GM21423 (cell line): Measurements from ENCODE around the gene GUCY1A1.
"Not testable (repeated sequence)": the region's sequence is repeated elsewhere in the genome, so short reads cannot be mapped to it uniquely, and the experiment has no call there.

ENCODE experiments used
- ATAC-seq: cut with Tn5 transposase; IDR thresholded peaks from one replicate; pipeline ENCODE4 v1.9.1; 2021; ENCODE audit warnings: mild to moderate bottlenecking, moderate library complexity; ENCODE audit not compliant: unreplicated experiment

The GUCY1A1 gene, protein sequence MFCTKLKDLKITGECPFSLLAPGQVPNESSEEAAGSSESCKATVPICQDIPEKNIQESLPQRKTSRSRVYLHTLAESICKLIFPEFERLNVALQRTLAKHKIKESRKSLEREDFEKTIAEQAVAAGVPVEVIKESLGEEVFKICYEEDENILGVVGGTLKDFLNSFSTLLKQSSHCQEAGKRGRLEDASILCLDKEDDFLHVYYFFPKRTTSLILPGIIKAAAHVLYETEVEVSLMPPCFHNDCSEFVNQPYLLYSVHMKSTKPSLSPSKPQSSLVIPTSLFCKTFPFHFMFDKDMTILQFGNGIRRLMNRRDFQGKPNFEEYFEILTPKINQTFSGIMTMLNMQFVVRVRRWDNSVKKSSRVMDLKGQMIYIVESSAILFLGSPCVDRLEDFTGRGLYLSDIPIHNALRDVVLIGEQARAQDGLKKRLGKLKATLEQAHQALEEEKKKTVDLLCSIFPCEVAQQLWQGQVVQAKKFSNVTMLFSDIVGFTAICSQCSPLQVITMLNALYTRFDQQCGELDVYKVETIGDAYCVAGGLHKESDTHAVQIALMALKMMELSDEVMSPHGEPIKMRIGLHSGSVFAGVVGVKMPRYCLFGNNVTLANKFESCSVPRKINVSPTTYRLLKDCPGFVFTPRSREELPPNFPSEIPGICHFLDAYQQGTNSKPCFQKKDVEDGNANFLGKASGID

DNA sequence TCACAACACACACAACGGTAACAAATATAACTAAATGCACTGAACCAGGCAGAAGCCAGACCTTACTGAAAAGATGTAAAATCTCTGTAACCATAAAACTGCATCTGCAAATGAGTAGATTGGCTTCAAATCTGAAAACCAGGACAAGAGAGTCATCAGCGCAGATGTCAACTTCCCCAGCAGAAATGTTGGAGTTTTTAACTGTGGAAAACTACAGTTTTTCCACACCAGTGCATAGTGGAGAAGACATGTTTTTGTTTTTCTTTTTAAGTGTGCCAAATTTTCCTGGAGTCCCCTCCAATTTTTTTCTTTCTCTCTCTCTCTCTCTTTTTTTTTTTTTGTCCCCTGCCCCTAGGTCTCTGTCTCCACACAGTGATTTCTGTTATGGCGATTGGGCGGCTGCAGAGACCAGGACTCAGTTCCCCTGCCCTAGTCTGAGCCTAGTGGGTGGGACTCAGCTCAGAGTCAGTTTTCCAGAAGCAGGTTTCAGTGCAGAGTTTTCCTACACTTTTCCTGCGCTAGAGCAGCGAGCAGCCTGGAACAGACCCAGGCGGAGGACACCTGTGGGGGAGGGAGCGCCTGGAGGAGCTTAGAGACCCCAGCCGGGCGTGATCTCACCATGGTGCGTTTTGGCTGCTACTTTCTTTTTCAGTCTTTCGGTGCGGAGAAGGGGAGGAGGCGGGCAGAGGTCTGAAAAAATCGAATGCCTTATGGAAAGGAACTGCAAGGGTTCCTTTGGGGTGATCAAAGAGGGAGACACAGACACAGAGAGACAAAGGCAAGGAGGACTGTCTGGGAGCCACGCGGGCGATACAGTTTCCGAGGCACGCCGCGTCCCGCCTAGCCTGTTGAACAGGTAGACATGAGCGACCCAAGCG lies at the start of gene GUCY1A1:
Gene GUCY1A1 (plus strand): TSS at position 505 of the 878 bp plus-strand sequence. CDS start 30,020 bp downstream, outside the sequence.
- ATAC-seq: peak; percentile 25

DNA sequence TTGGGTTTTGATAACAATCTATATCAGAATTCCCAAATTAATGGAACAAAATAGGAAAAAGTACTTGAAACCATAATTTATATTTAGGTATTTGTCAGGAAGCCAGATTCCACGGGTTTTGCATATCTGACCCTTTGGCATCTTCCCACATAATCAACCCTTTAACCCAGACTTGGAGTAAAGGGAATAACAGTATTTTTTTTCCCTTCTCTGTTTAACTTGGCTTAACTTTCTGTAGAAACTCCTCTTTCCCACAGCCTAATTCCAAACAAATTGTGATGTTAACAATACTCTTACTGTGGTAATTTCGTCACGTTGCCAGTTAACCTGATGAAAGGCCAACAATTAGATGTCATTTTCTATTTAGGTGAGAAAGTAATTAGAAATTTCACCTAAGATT lies 49.4 kb upstream of the GUCY1A1 start:
- no peak for ATAC-seq

DNA sequence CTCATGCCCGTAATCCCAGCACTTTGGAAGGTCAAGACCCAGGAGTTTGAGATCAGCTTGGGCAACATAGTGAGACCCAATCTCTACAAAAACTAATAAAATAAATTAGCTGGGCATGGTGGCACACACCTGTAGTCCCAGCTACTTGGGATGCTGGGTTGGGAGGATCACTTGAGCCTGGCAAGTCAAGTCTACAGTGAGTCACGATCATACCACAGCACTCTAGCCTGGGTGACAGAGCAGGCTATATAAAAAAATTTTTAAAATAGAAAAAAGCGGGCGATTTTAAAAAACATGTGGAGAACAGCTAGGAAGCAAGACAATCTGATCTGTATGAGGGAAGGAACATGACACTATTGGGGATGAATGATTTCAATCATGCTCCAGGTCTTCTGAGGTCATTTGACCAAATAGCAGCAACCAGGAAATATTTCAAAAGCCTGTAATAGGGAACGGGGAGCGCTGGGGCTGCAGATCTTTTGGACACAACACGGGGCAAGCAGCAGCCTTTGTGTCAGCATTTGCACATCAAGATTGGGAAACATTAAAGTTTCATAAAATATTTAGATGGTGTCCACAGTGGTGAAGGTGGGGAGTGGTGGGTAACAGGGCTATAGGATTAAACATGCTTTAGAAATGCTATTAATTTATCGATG lies 48.3 kb upstream of the GUCY1A1 start:
- ATAC-seq: no peak

GRCh38 chr4:155620637-155621036 lies 46.0 kb upstream of the GUCY1A1 start:
- ATAC-seq: no peak

GRCh38 chr4:155624478-155624877 lies 42.2 kb upstream of the GUCY1A1 start:
- peak; percentile 97 for ATAC-seq

DNA sequence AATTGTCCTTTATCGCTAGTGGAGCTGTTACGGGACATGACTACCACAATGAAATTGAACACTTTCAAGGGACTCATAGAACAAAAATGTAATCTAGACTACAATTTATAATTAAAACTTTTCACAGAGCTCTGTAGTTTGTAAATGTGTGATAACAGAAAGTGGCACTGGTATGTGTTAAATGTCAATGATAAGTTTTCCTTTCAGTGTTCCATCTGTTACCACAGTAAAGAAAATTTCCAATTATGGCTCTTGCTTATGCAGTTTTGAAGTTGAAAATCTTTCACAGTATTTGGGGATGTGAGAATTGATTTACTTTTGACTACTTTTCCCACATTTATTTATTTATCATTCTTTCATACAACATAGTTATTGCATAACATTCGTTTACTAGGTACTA lies 40.1 kb upstream of the GUCY1A1 start:
- ATAC-seq: no peak

GRCh38 chr4:155629183-155629825 lies 37.3 kb upstream of the GUCY1A1 start:
- no peak for ATAC-seq

DNA sequence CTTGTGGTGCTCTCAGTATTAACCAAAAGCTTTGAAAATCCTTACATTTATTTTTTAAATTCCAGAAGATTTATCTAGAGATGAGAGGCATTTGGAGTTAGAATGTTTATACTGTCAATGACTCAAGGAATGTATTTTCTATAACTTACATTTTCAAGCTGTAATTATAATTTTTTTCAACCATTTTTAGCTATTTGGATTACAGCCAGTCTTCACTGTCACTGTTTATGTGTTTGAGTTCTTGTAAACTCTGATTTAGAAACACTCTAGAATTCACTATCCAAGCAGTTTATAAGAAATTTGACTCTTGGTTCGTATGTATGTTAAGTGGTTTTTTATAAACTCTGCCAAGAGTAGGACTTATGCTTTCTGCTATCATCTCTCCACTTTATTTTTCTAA lies 36.7 kb upstream of the GUCY1A1 start:
- no peak for ATAC-seq

DNA sequence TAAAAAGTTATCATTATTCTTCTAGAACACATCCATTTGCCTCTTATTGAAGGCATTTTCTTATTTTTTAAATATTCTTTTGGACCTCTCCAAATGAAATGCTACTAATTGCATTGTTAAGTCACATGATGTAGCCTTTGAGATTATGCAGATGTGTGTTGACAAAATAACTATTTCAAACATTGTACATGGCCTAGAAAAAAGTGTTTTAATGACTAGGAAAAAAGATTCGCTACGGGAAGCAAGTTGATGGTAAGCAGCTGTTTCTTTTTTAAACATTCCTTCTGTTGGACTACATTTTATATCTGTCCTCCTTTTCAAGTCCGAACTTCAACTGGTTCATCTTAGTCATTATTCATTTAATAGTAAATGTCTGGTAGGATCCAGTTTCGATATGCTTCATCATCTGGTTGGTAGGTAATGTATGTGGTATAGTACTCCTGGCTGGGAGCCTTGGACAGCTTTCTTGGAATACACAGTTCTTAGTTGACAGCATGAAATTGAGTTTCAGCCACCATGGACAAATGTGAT lies 34.3 kb upstream of the GUCY1A1 start:
- no peak for ATAC-seq

DNA sequence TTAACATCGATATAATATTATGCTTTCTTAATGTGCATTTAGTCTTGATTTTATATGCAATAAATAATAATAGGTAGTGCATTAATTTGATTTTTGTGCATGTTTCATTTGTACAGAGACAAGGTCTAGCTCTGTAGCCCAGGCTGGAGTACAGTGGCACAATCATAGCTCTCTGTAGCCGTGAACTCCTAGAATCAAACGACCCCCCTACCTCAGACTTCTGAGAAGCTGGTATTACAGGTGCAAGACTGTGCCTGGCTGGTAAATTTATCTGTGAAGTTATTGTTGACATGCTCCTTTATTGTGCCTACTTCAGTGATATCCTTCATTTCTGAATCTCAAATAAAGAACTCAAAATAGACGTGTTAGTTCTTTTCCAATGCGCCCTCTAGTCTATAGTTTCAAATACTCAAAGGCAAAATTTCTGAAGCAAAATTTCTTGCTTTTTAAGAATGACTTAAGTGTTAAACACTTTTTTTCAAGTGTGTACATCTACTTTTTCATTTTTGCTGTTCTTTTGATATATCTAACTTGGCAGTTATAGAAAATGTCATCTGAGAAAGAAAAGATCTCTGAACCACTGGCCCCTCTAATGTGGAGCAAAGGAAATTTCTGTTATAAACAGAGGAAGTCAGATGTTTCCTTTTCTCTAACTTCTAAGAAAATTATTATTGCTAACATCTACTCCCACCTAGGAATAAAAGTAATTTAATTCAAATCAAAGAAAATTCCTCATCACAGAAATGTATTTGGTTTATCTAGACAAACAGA lies 28.3 kb upstream of the GUCY1A1 start:
- no peak for ATAC-seq

DNA sequence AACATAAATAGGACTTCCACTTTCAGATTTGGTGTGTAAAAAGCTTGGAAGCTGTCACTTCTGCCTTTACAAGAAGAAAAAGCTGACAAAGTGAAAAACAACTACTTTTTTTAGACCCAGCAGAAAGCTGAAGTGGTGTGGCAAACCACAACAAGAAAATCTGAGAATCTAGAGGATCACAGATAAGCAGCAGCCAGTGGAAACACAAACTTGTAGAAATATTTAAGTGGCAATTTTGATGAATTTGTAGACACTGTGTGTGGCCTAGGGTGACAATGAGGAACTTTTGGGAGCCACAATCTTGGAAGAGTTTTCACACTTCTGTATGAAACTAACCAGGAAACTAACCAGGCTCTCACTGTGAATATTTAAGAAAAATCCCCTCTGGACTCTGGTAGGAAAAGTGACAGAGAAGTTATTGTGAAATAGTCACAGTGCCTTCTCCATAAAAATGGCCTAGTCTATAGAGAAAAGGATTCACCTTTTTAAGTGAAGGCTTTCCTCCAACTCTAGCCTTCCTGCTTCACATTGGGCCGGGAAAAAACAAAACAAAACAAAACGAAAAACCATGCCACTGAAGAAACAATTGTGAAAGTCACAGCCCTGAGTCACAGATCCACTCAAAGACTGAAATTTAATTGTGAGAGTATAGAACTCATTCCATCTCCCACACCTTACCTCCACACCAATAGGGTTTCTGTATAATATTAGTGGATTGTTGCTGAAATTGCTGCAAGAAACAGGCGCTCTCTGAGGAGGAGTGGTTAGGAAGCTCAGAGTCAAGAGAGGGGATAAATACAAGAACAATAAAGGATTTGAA lies 26.7 kb upstream of the GUCY1A1 start:
- ATAC-seq: peak; percentile 89

- no peak for ATAC-seq
Measured at GRCh38 chr4:155640751-155641150, 25.9 kb upstream of the GUCY1A1 start.

DNA sequence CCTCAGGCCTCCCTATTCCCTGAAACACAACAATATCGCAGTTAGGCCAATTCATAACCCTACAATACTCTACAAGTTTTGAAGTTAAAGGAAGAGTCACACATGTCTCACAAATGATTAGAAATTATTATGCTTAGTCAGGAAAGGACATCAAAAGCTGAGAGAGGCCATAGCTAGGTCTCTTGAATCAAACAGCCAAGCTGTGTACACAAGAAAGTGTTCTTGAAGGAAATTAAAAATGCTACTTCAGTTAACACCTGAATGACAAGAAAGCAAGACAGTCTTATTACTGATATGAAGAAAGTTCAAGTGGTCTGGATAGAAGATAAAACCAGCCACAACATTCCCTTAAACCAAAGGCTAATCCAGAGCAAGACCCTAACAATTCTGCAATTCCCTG lies 23.6 kb upstream of the GUCY1A1 start:
- ATAC-seq: no peak

DNA sequence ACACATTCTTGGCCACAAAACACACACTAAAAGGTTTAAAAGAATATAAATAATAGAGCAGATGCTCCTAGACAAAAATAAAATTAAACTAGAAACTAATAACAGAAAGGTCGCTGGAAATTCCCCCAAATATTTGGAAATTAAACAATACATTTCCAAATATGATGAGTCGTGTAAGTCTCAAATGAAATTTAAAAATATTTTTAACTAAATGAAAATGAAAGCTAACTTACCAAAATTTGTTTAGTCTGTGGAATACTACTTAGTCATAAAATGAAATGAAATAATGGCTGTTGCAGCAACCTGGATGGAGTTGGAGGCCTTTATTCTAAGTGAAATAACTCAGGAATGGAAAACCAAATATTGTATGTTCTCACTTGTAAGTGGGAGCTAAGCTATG lies 20.6 kb upstream of the GUCY1A1 start:
- ATAC-seq: no peak

GRCh38 chr4:155650785-155651184 lies 15.9 kb upstream of the GUCY1A1 start:
- ATAC-seq: not testable (repeated sequence)

DNA sequence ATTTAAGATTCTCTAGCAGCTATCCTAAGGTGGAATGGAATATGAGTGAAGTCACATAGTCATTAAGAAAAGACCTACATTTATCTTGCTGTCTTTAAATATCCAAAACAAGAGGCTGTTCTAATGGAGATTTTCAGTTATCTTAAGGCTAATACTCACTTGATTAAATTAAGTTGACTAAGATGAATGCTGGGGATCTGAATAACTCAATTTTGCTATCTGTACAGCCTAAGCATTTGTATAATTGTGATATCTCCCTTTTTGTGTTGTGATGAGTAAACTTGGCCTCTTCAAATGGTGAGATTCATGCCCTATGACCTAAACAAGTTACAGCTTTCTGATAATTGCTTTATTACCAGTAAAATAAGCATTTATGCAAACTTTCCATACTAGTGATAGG lies 13.6 kb upstream of the GUCY1A1 start:
- no peak for ATAC-seq

- ATAC-seq: no peak
Measured at GRCh38 chr4:155656025-155656424, 10.6 kb upstream of the GUCY1A1 start.

DNA sequence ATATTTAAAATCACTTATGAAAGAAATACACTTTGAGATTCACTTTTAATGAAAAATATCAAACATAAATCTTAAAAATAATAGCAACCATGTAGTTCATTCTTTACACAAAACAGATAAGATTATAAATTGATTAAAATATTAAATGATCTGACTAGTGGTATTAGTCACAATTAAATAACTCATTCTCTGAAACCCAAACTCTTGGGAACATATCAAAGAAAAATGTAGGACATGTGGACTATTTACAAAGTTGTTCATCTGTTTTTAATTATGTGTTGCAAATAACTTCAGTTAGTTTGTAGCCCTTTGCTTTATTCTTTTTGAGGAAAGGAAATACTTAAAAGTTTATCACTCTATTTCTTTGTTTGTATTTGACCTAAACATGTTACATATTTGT lies 9.5 kb upstream of the GUCY1A1 start:
- no peak for ATAC-seq
